DOHH2 (cell line): Measurements from ENCODE around the gene GAGE10.

ENCODE experiments used
- H3F3A ChIP-seq: fragments of 200-600 bp; sonication (generic), shearing (Covaris generic); 2 replicates; pipeline ENCODE4 v1.6.0; 2016; ENCODE audit warnings: antibody characterized with exemption, mild to moderate bottlenecking; ENCODE audit not compliant: control insufficient read depth, insufficient read depth
- H3K27ac ChIP-seq: fragments of 200-600 bp; sonication (generic); 2 replicates; pipeline ENCODE4 v1.5.1; 2014; ENCODE audit warnings: low read depth, mild to moderate bottlenecking, low read length, moderate library complexity
- H3K27me3 ChIP-seq: fragments of 200-600 bp; sonication (generic); 2 replicates; pipeline ENCODE4 v1.6.1; 2014; ENCODE audit warnings: mild to moderate bottlenecking, low read length, mixed read lengths; ENCODE audit not compliant: control insufficient read depth
- H3K36me3 ChIP-seq: fragments of 200-600 bp; sonication (generic); 2 replicates; pipeline ENCODE4 v1.6.1; 2014; ENCODE audit warnings: mild to moderate bottlenecking, low read length, moderate library complexity, mixed read lengths; ENCODE audit not compliant: control insufficient read depth
- H3K4me1 ChIP-seq: fragments of 200-600 bp; sonication (generic); 2 replicates; pipeline ENCODE4 v1.6.1; 2014; ENCODE audit warnings: mild to moderate bottlenecking, low read length, mixed read lengths; ENCODE audit not compliant: control insufficient read depth
- H3K4me2 ChIP-seq: fragments of 200-600 bp; sonication (generic); 2 replicates; pipeline ENCODE4 v1.6.0; 2014; ENCODE audit warnings: mild to moderate bottlenecking, low read length, moderate library complexity
- H3K4me3 ChIP-seq: fragments of 200-600 bp; sonication (generic); 2 replicates; pipeline ENCODE4 v1.5.1; 2014; ENCODE audit warnings: mild to moderate bottlenecking, low read length, mixed read lengths
- H3K79me2 ChIP-seq: fragments of 200-600 bp; sonication (generic); 2 replicates; pipeline ENCODE4 v1.6.1; 2014; ENCODE audit warnings: mild to moderate bottlenecking, low read length, mixed read lengths; ENCODE audit not compliant: control insufficient read depth
- H3K9me2 ChIP-seq: fragments of 200-600 bp; sonication (generic); replicated peaks from 2 replicates; pipeline ENCODE4 v1.6.1; 2014; ENCODE audit warnings: mild to moderate bottlenecking, low read length, mixed read lengths; ENCODE audit not compliant: control insufficient read depth
- H3K9me3 ChIP-seq: fragments of 200-600 bp; sonication (generic); 2 replicates; pipeline ENCODE4 v1.6.1; 2014; ENCODE audit warnings: antibody characterized with exemption, low read length, mixed read lengths; ENCODE audit not compliant: control insufficient read depth, insufficient read depth
- H4K20me1 ChIP-seq: fragments of 200-600 bp; sonication (generic); 2 replicates; pipeline ENCODE4 v1.6.0; 2014; ENCODE audit warnings: low read depth, mild to moderate bottlenecking, antibody characterized with exemption, low read length, moderate library complexity; ENCODE audit not compliant: control insufficient read depth, insufficient read depth
- EZH2phosphoT487 ChIP-seq: fragments of 200-600 bp; sonication (generic); IDR thresholded peaks from 2 replicates; pipeline ENCODE4 v1.6.1; 2017; ENCODE audit warnings: borderline replicate concordance, mild to moderate bottlenecking, antibody characterized with exemption, low read length, moderate library complexity, mixed read lengths
- TF ChIP-seq, protein P1 (sequence below): fragments of 200-600 bp; sonication (generic); IDR thresholded peaks from one replicate; pipeline ENCODE4 v1.5.1; 2014; ENCODE audit warnings: antibody characterized with exemption, mild to moderate bottlenecking, low read depth, low read length; ENCODE audit not compliant: poor library complexity, severe bottlenecking

GAGE10 gene

DNA sequence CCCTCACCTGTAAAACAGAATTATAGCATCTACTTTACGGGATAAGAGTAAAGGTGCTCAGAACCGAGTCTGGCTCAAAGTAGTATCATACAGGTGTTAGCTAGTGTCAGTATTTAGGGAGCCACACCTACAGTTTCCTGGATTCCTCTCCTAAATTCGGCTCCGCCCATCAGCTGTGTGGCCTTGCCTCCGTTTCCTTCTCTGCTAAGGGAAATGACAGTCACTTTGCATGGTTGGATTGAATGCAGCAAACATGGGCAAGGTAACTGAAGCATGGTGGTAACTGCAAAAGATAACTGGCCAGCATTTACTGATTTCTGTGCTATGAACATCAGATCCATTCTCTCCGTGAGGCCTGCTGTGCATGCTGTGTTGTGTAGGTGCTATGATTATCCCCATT, 31.0 kb upstream of the GAGE10 start:
- no peak for TF ChIP-seq EZH2phosphoT487
- TF ChIP-seq, protein P1, sequence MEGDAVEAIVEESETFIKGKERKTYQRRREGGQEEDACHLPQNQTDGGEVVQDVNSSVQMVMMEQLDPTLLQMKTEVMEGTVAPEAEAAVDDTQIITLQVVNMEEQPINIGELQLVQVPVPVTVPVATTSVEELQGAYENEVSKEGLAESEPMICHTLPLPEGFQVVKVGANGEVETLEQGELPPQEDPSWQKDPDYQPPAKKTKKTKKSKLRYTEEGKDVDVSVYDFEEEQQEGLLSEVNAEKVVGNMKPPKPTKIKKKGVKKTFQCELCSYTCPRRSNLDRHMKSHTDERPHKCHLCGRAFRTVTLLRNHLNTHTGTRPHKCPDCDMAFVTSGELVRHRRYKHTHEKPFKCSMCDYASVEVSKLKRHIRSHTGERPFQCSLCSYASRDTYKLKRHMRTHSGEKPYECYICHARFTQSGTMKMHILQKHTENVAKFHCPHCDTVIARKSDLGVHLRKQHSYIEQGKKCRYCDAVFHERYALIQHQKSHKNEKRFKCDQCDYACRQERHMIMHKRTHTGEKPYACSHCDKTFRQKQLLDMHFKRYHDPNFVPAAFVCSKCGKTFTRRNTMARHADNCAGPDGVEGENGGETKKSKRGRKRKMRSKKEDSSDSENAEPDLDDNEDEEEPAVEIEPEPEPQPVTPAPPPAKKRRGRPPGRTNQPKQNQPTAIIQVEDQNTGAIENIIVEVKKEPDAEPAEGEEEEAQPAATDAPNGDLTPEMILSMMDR, result no peak
- H3K9me3 ChIP-seq, result no peaks in the 10 kb centered on the region
- peaks cover 8% of the 10 kb centered on the region; the same call in 1 of the 2 replicates for H3K36me3 ChIP-seq
- H3F3A ChIP-seq, result no peaks in the 10 kb centered on the region
- H3K4me2 ChIP-seq, result peak overlapping the region; percentile 79
- H3K27me3 ChIP-seq, result no peaks in the 10 kb centered on the region
- H3K27ac ChIP-seq, result no peak overlapping the region
- no peaks in the 10 kb centered on the region for H3K9me2 ChIP-seq
- peaks cover 30% of the 10 kb centered on the region for H3K4me1 ChIP-seq
- H3K4me3 ChIP-seq, result peak overlapping the region; percentile 85
- H4K20me1 ChIP-seq, result no peaks in the 10 kb centered on the region
- peaks cover 46% of the 10 kb centered on the region for H3K79me2 ChIP-seq

DNA sequence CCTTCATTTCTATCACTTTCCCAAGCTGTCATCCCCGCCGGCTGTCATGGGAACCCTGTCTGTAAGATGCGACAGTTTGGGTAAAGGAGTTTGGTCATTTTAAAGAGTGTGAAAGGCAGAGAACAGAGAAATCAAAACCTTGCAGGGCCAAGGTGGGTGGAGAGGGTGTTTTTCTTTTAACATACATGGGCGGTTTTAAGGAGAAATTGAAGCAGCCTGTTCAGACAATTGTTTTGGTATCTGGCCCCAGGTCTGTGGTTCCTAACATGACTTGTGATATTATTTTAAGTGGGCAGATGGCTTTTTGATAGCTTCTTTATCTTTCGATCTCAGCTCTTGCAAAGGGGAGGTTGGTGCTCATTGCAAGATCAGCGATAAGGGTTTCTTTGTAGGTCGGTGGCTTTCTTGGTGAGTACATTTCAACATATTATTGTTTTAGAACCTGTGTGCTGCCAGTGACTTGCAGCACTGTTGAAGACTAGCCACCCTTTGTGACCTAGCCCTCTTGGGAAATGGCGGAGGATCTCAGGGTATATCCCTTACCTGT, 30.2 kb upstream of the GAGE10 start:
- H3K79me2 ChIP-seq, result peaks cover 48% of the 10 kb centered on the region
- no peaks in the 10 kb centered on the region for H3K27me3 ChIP-seq
- H3K4me2 ChIP-seq, result no peak overlapping the region
- H4K20me1 ChIP-seq, result no peaks in the 10 kb centered on the region
- peaks cover 27% of the 10 kb centered on the region for H3K4me1 ChIP-seq
- H3F3A ChIP-seq, result no peaks in the 10 kb centered on the region
- no peaks in the 10 kb centered on the region for H3K9me2 ChIP-seq
- no peaks in the 10 kb centered on the region for H3K9me3 ChIP-seq
- TF ChIP-seq, protein P1, result no peak
- no peak for TF ChIP-seq EZH2phosphoT487
- H3K36me3 ChIP-seq, result peaks cover 8% of the 10 kb centered on the region; the same call in 1 of the 2 replicates
- H3K27ac ChIP-seq, result no peak overlapping the region
- no peak overlapping the region for H3K4me3 ChIP-seq

DNA sequence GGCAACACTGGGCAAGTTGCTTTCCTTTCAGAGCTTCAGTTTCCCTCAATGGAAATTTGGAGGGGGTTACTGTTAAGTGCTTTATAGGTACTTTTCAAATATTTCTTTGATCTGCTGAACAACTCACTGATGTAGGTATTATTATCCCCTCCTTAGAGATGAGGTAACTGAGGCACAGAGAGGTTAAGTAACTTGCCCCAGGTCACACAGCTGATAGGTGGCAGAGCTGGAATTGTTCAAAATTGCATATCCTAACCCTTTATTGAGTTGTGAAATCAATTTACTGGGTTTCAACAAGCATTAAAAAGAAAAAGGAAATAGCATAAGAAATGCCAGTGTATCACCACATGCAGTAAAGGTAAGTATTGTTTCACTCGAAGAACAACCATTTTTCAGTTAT, 27.2 kb upstream of the GAGE10 start:
- Histone ChIP-seq H3K4me1 (peaks cover 15% of the 10 kb centered on the region), H3K4me3 (no peak overlapping the region), H4K20me1 (no peaks in the 10 kb centered on the region), H3K27ac (no peak overlapping the region), H3K9me2 (no peaks in the 10 kb centered on the region), H3K4me2 (no peak overlapping the region), H3K36me3 (peaks cover 8% of the 10 kb centered on the region; the same call in 1 of the 2 replicates), H3K79me2 (peaks cover 35% of the 10 kb centered on the region), H3F3A (no peaks in the 10 kb centered on the region), H3K27me3 (no peaks in the 10 kb centered on the region), H3K9me3 (no peaks in the 10 kb centered on the region)
- TF ChIP-seq, protein P1, result no peak
- no peak for TF ChIP-seq EZH2phosphoT487
